ENCODE data around the gene AEBP1. TPM values are rescaled to one million over a fixed set of nuclear protein-coding genes. Genes with fewer than 3 reads are reported as not detected.

The AEBP1 gene
- total and polyA plus RNA-seq, 2 of the 4 experiments (the other 2 are of a cell fraction): 1.1 to 5.7 TPM

DNA sequence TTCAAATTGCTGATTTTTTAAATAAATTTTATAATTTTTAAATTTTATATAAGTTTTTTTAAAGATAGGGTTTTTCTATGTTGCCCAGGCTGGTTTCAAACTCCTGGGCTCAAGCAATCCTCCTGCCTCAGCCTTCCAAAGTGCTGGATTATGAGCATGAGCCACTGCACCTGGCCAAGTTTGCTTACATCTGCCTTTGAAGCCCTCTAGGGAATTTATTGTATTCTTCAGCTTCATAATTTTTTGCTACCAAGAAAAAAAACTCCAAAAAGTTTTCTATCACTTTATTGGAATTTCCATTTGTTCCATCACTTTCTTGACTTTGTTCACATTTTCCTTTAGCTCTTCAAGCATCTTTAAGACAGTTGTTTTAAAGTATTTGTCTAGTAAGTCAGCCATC is 23.0 kb downstream of the AEBP1 start:
- peaks cover 7 to 13% of the 10 kb centered on the region in 2 experiments for H3K79me1 ChIP-seq (ENCODE audit: low read depth in 1 of 2, low read length in 2 of 2)
- H4K20me1 ChIP-seq (ENCODE audit: insufficient read depth, low read length): no peaks in the 10 kb centered on the region
- H3K23ac ChIP-seq (ENCODE audit: low read depth, low read length): no peak overlapping the region
- BruUV-seq (replicated peaks): no TSS peak
- intact Hi-C loops (cut with micrococcal nuclease) (no loop called here), in situ Hi-C loops (cut with MboI; ENCODE audit: low sequenced_read_pairs) (loop anchor here (10.0 kb wide), 1 partner anchor 68 kb away; no protein-coding TSS in a partner anchor), dilution Hi-C loops (cut with HindIII; ENCODE audit: low sequenced_read_pairs, unreplicated experiment) (no loop called here)
- no peak overlapping the region for H2AFZ ChIP-seq (replicated peaks; ENCODE audit: low read length, poor library complexity)
- no peak overlapping the region for H4K8ac ChIP-seq (ENCODE audit: low read depth in 2 of 2, low read length in 2 of 2)
- CTCF ChIA-PET: no interaction called here
- H4K5ac ChIP-seq (ENCODE audit: low read depth, low read length): no peak overlapping the region
- peaks cover 9% of the 10 kb centered on the region for H3K4me1 ChIP-seq (ENCODE audit: control insufficient read depth, insufficient read depth, low read length)
- no peak overlapping the region for H3K14ac ChIP-seq (replicated peaks; ENCODE audit: low read depth, low read length)
- H3K9ac ChIP-seq (ENCODE audit: low read depth, low read length): no peak overlapping the region
- H3K4me2 ChIP-seq (ENCODE audit: low read depth, low read length): no peak overlapping the region
- H2AK9ac ChIP-seq (replicated peaks; ENCODE audit: low read depth, low read length, poor library complexity): no peak overlapping the region
- H2BK15ac ChIP-seq (ENCODE audit: low read depth, low read length): no peak overlapping the region
- H3K9me1 ChIP-seq (ENCODE audit: insufficient read depth, low read length): peaks cover 5% of the 10 kb centered on the region; the same call in 1 of the 2 replicates
- peaks cover 4% of the 10 kb centered on the region for H3K9me3 ChIP-seq (ENCODE audit: control insufficient read depth, insufficient read depth, low read length)
- TF ChIP-seq RCOR1 (IDR thresholded peaks at IDR 0.05; ENCODE audit: insufficient replicate concordance, low read length) (no peak), BHLHE40 (IDR thresholded peaks at IDR 0.05; ENCODE audit: low read depth, low read length) (no peak), POLR2A (IDR thresholded peaks at IDR 0.05; ENCODE audit: low read depth, low read length) (no peak), RFX5 (IDR thresholded peaks at IDR 0.05; ENCODE audit: low read depth, low read length) (no peak), CHD1 (IDR thresholded peaks at IDR 0.05; ENCODE audit: low read depth, low read length) (no peak), MAZ (IDR thresholded peaks at IDR 0.05; ENCODE audit: borderline replicate concordance, low read depth, low read length) (no peak), MXI1 (IDR thresholded peaks at IDR 0.05; ENCODE audit: borderline replicate concordance, low read depth, low read length) (no peak), NFE2L2 (IDR thresholded peaks at IDR 0.05; ENCODE audit: low read depth, low read length) (no peak)
- TF ChIP-seq, protein P1, sequence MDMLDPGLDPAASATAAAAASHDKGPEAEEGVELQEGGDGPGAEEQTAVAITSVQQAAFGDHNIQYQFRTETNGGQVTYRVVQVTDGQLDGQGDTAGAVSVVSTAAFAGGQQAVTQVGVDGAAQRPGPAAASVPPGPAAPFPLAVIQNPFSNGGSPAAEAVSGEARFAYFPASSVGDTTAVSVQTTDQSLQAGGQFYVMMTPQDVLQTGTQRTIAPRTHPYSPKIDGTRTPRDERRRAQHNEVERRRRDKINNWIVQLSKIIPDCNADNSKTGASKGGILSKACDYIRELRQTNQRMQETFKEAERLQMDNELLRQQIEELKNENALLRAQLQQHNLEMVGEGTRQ (IDR thresholded peaks at IDR 0.05; ENCODE audit: low read depth, low read length): no peak
- POLR2A ChIA-PET (ENCODE audit: unreplicated experiment): no interaction called here
- no peak overlapping the region for H2BK5ac ChIP-seq (ENCODE audit: low read depth, low read length, poor library complexity, severe bottlenecking)
- no peak overlapping the region for H2BK20ac ChIP-seq (ENCODE audit: low read depth, low read length)
- H3K4me3 ChIP-seq (ENCODE audit: insufficient read depth, low read depth, low read length): no peak overlapping the region
- H3K27ac ChIP-seq (ENCODE audit: insufficient read depth, low read length): no peak overlapping the region
- H3K18ac ChIP-seq (ENCODE audit: low read depth, low read length): no peak overlapping the region
- H4K91ac ChIP-seq (ENCODE audit: insufficient read depth, low read depth, low read length): no peak overlapping the region
- no peak overlapping the region for H3K4ac ChIP-seq (ENCODE audit: low read depth, low read length)
- no peaks in the 10 kb centered on the region for H3K36me3 ChIP-seq (ENCODE audit: control insufficient read depth, insufficient read depth, low read length)
- H3K56ac ChIP-seq (ENCODE audit: extremely low read depth, insufficient read depth, low read length): no peak overlapping the region
- no peak for ATAC-seq (ENCODE audit: low read depth)
- no peaks in the 10 kb centered on the region for H3K27me3 ChIP-seq (ENCODE audit: control insufficient read depth, insufficient read depth, low read length)
- no peak for DNase-seq
- H2AK5ac ChIP-seq (ENCODE audit: low read depth, low read length): no peak overlapping the region
- no peak overlapping the region for H2BK120ac ChIP-seq (ENCODE audit: low read depth, low read length)
